ENCODE measurements around the gene MYO18B. TPM values are rescaled to one million over a fixed set of nuclear protein-coding genes. Genes with fewer than 3 reads are reported as not detected.

Gene MYO18B
- total RNA-seq, 6 experiments from 2014 or later = 0.04 to 0.56 (median 0.07) TPM; not detected in 1

DNA sequence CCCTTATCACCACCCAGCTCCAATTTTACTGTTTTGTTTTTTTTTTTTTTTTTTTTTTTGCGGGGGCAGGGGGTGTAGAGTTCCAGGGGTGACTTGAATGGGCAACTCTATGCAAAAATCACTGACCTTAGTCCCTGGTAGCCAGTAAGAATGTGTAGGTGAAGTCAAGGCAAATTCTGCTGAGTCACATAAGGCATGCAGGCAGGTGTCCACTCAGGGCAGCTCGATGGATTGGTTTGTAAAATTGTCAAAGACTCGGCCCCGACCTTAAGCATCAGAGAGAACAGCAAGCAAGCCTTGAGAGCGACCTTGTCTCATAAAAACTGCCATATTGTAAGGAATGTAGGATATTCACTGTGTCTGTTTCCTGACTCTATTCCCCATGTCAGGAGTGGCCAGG is 275.9 kb downstream of the MYO18B start:
- WGBS (ENCODE audit: insufficient coverage, low coverage, low lambda C conversion rate, missing lambda C conversion rate) = 37% methylated on average over 4 of the region's 5 CpGs
- Histone ChIP-seq H3K27ac (no peak overlapping the region), H3K36me3 (no peaks in the 10 kb centered on the region), H3K4me1 (no peaks in the 10 kb centered on the region), H3K4me3 (no peak overlapping the region), H3K27me3 (no peaks in the 10 kb centered on the region), H3K9me3 (no peaks in the 10 kb centered on the region)
- DNase-seq = no peak
- ATAC-seq = no peak
- TF ChIP-seq POLR2A (IDR thresholded peaks at IDR 0.05) = no peak
- TF ChIP-seq, protein P1, sequence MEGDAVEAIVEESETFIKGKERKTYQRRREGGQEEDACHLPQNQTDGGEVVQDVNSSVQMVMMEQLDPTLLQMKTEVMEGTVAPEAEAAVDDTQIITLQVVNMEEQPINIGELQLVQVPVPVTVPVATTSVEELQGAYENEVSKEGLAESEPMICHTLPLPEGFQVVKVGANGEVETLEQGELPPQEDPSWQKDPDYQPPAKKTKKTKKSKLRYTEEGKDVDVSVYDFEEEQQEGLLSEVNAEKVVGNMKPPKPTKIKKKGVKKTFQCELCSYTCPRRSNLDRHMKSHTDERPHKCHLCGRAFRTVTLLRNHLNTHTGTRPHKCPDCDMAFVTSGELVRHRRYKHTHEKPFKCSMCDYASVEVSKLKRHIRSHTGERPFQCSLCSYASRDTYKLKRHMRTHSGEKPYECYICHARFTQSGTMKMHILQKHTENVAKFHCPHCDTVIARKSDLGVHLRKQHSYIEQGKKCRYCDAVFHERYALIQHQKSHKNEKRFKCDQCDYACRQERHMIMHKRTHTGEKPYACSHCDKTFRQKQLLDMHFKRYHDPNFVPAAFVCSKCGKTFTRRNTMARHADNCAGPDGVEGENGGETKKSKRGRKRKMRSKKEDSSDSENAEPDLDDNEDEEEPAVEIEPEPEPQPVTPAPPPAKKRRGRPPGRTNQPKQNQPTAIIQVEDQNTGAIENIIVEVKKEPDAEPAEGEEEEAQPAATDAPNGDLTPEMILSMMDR (IDR thresholded peaks at IDR 0.05) = no peak
- intact Hi-C loops (cut with DNase I) = no loop called here

DNA sequence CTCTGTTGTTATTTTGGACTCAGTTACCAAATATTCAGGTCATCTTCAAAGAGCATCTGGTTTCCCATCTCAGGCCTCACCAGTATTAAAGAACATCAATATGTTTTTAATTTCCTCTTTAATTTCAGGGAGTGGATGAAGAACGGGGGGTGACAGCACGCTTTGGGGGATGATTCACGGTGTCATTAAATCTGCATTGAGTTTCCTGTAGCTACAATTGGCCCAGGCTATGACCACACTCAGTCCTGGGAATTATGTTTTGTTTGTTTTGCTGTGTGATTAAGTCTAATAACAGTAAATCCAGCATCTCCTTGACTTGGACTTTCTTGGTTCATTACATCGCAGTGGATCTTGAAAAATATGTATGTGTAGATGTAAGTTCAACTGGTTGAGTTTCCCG is 277.6 kb downstream of the MYO18B start:
- Histone ChIP-seq H3K9me3 (no peaks in the 10 kb centered on the region), H3K27ac (no peak overlapping the region), H3K4me3 (no peak overlapping the region), H3K4me1 (no peaks in the 10 kb centered on the region), H3K36me3 (no peaks in the 10 kb centered on the region), H3K27me3 (no peaks in the 10 kb centered on the region)
- no peak for DNase-seq
- intact Hi-C loops (cut with DNase I) = no loop called here
- 67% methylated on average over 5 of the region's 5 CpGs for WGBS (ENCODE audit: insufficient coverage, low coverage, low lambda C conversion rate, missing lambda C conversion rate)
- no peak for TF ChIP-seq POLR2A (IDR thresholded peaks at IDR 0.05)
- TF ChIP-seq, protein P1 (IDR thresholded peaks at IDR 0.05) = no peak
- ATAC-seq = no peak

DNA sequence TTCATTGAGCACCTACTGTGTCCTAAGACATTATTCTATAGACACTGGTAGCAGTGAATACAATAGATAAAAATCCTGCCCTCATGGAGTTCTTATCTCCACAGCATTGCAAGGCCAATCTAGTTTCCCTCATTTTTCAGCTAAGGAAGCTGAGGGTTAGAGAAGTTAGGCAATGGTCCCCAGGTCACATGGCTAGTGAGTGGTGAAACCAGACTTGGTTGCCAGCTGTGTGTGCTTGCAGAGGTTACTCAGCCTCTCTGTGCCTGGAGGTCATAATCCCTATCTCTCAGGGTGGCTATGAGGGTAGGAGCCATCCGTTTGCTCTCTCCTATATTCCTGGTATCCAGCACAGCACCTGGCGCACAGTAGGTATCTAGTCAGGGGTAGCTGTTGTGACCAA is 279.5 kb downstream of the MYO18B start:
- Histone ChIP-seq H3K27ac (no peak overlapping the region), H3K4me1 (no peaks in the 10 kb centered on the region), H3K36me3 (no peaks in the 10 kb centered on the region), H3K4me3 (no peak overlapping the region), H3K9me3 (no peaks in the 10 kb centered on the region), H3K27me3 (no peaks in the 10 kb centered on the region)
- DNase-seq (no peak), ATAC-seq (no peak)
- intact Hi-C loops (cut with DNase I) = no loop called here
- no peak for TF ChIP-seq POLR2A (IDR thresholded peaks at IDR 0.05)
- TF ChIP-seq, protein P1 (IDR thresholded peaks at IDR 0.05) = no peak
- no CpG with 5 or more reads among the region's 2 CpGs for WGBS (ENCODE audit: insufficient coverage, low coverage, low lambda C conversion rate, missing lambda C conversion rate)

DNA sequence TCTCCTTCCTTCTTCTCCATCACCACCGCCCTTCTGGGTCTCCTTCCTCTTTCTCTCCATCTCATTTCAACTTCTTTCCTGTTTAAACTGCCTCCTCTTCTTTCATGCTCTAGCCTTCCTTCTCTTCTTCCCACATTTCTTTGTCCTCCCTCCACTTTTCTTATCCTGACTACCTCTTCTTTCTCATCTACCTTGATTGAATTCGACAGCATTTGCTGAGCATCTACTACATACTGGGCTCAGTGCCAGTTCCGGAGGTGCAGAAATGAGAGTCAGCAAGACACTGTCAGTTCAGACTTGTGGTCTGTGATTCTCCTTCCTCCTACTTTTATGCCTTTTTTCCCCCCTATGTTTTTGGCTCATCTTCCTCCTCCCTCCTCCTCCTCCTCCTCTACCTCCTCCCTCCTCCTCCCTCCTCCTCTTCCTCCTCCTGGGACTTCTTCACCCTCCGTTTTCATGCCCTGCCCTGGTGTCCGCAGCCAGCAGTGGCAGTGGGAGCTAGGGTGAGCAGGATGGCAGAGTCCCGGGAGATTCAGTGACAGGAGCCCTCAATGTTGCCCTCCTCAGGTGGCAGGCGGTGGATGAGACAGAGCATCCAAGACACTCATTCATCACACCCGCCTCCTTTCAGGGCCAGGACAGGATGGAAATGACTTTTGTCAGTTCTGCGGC is 281.3 kb downstream of the MYO18B start:
- H3K4me1 ChIP-seq = no peaks in the 10 kb centered on the region
- no peak overlapping the region for H3K27ac ChIP-seq
- DNase-seq = no peak
- H3K9me3 ChIP-seq = no peaks in the 10 kb centered on the region
- no peaks in the 10 kb centered on the region for H3K27me3 ChIP-seq
- TF ChIP-seq, protein P1 (IDR thresholded peaks at IDR 0.05) = no peak
- TF ChIP-seq POLR2A (IDR thresholded peaks at IDR 0.05) = no peak
- ATAC-seq = no peak
- H3K4me3 ChIP-seq = no peak overlapping the region
- intact Hi-C loops (cut with DNase I) = no loop called here
- 35% methylated on average over 9 of the region's 9 CpGs for WGBS (ENCODE audit: insufficient coverage, low coverage, low lambda C conversion rate, missing lambda C conversion rate)
- no peaks in the 10 kb centered on the region for H3K36me3 ChIP-seq

Measured in right lobe of liver (tissue), 6 donors.